ENCODE results near the gene ZSCAN2. TPM values are rescaled to one million over a fixed set of nuclear protein-coding genes. Genes with fewer than 3 reads are reported as not detected.
"Not testable (repeated sequence)": the region's sequence is repeated elsewhere in the genome, so short reads cannot be mapped to it uniquely, and the experiment has no call there.

ZSCAN2 gene
- total RNA-seq, 1 donor from 2014 or later: 9.0 TPM

DNA sequence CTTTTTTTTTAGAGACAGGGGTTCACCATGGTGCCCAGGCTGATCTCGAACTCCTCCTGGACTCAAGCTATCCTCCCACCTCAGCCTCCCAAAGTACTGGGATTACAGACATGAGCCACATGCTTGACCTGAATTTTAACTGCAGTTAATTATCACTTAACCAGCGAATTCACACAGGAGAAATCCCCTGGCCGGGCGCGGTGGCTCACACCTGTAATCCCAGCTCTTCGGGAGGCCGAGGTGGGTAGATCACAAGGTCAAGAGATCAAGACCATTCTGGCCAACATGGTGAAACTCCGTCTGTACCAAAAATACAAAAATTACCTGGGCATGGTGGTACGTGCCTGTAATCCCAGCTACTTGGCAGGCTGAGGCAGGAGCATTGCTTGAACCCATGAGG is 41.1 kb downstream of the ZSCAN2 start:
- not testable (repeated sequence) for DNase-seq (ENCODE audit: low spot score)

DNA sequence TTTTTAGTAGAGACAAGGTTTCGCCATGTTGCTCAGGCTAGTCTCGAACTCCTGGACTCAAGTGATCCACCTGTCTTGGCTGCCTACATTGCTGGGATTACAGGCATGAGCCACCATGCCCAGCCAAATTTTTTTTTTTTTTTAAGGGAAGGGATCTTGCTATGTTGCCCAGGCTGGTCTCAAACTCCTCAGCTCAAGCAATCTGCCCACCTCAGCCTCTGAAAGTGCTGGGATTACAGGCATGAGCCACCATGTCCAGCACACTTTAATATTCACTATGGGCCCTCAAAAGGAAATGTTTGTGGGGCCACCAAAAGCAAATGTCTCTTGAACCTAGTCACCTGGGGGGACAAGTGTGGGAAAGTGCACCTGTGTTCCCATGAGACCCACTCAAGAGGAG is 41.8 kb downstream of the ZSCAN2 start:
- not testable (repeated sequence) for DNase-seq (ENCODE audit: low spot score)

DNA sequence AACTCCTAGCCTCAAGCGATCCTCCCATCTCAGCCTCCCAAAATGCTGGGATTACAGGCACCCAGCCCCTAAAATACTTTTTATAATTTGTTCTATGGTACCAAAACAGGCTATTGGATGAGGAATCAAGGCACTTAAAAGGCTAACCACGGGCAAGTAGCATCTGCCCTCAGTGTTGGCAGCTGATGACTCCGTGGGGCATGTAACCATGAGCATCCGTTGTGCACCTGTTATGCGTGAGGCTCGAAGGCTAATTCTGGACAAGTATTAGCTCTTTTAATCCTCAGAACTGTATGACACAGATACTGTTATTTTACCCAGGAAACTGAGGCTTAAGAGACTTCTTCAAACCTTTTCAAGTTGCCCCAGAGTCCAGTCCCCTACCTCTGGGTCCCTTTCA is 43.0 kb downstream of the ZSCAN2 start:
- no peak for DNase-seq (ENCODE audit: low spot score)

DNA sequence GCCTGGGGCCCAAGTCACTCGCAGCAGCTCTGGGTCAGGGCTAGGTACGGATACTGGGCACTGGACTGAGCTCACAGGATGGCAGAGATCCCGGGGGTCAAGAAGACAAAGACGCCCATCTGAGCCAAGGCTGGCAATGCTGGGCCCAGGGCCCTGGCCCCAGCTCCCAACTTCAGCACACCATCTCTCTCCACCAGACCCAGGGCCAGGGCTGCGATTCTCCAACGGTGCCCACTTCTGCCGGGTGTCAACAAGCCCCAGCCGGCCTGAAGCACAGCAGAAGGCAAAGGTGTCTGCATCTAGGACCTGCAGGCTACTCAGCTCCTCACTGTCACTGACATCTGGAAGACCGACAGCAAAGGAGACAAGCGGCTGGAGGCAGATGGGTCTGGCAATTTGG is 44.7 kb downstream of the ZSCAN2 start:
- no peak for DNase-seq (ENCODE audit: low spot score)

DNA sequence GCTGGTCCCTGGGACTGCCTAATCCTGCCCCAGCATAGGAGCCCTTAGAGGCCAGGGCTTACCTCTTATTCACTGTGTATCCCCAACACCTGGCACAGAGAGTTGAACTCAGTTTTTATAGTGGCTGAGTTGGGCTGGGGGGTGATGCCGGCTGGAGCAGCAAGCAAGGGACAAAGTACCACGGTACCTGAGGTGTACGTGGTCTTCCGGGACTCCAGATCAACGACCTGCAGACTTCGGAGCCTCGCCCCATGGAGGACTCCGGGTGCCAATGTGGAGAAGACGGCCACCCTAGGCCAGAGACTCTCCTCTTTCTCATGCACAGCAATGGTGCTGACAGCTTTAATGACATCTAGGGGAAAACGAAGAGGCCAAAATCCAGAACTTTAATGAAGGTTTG is 45.2 kb downstream of the ZSCAN2 start:
- DNase-seq (ENCODE audit: low spot score): no peak

DNA sequence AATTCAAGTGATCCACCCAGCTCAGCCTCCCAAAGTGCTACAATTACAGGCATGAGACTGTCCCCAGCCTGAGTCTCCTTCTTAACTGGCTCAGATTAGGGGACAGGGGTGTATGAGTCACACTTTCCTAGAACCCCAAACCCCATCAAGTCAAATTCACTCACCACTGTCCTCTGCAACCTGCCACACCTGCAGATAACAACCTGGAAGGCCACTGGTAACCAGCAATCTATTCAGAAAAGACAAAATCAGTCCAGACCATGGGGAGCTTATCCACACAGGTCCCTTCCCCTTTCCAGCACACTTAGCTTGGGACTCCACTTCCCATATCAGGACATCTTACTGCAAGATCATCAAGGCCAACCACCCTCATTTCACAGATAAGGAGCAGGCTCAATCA is 46.9 kb downstream of the ZSCAN2 start:
- DNase-seq (ENCODE audit: low spot score): no peak

DNA sequence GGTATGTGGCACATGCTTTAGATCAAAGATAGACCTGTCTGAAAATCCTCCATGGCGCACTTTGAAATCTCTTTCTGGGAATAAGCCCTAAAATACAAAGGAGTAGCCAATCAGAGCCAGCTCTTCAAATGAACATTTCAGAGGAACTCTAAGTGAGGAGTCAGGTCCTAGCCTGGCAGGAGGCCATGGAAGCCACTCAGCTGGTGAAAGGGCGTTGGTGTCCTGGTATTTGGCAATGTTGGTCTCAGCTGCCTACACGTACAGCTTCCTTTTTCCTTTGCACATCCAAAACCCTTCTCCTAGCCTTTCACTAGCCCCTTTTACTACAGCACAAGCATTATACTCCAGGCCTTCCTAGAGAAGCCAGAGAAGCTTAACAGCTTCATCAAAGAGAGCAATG is 47.7 kb downstream of the ZSCAN2 start:
- no peak for DNase-seq (ENCODE audit: low spot score)

DNA sequence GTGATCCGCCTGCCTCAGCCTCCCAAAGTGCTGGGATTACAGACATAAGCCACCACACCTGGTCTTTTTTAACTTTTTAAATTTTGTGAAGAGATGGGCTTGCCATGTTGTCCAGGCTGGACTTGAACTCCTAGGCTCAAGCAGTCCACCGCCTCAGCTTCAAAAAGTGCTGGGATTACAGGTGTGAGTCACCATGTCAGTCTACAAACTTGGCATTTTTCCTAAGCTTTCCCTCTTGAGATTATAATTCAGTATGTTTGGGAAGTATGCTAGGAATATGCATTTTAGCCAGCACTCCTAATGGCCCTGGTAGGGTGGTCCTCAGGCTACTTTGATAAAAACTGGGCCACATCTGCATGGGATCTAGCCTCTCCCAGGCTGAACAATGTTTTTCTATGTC is 48.9 kb downstream of the ZSCAN2 start:
- DNase-seq (ENCODE audit: low spot score): no peak

DNA sequence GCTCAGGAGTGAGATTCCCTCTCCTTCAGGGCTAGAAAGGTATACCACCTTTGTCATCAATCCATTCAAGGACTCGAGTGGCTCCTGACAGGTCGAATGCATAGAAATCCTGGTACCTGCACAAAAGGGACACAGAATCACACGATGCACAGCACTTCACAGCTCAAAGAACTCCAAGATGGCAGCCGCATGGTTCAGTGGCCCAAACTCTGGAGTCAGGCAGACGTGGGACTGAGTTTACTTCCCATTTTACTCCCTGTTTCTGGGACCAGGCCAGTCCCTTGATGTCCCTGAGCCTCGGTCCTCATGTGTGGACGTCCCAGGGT is 52.7 kb downstream of the ZSCAN2 start:
- DNase-seq (ENCODE audit: low spot score): no peak

DNA sequence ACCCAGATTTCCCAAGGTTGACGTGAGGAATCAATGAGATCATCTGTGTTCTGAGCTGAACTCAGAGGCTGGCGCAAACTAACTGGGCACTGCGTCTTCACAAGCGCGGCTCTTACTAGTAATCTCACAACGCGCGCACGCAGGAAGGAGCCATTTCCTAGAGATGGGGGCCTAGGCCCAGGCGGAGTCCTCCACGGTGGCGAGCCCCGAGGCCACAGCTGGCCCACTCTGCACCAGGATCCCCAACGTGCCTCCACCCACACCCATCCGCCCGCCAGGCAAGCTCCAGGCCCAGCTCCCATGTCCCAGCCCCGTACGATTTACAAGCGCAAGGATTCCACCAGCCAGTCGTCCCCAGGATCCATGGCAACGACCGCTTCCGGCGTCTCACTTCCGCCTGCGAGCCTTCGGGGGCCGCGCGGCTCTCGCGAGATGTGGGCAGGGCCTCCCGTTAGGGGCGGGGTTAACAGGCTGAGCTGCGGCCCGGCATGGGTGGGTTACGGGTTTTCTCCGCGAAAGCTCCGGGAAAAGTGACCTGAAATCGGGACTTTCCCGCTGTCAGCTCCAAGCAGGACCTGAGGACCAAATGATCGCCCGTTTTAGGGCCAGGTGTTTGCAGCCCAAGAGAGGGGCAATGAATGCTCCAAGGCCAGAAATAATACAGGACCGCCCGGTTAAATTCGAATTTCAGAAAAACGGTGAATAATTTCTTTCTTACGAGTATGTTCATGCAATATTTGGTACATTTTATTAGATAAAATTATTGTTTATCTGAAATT is 53.3 kb downstream of the ZSCAN2 start, which contains the start of gene WDR73:
Gene WDR73, minus strand, starts transcription at position 374 of the 779 bp plus-strand sequence. Its CDS starts 9 bp downstream, at position 365.
- peak; percentile 98 for DNase-seq (ENCODE audit: low spot score)

DNA sequence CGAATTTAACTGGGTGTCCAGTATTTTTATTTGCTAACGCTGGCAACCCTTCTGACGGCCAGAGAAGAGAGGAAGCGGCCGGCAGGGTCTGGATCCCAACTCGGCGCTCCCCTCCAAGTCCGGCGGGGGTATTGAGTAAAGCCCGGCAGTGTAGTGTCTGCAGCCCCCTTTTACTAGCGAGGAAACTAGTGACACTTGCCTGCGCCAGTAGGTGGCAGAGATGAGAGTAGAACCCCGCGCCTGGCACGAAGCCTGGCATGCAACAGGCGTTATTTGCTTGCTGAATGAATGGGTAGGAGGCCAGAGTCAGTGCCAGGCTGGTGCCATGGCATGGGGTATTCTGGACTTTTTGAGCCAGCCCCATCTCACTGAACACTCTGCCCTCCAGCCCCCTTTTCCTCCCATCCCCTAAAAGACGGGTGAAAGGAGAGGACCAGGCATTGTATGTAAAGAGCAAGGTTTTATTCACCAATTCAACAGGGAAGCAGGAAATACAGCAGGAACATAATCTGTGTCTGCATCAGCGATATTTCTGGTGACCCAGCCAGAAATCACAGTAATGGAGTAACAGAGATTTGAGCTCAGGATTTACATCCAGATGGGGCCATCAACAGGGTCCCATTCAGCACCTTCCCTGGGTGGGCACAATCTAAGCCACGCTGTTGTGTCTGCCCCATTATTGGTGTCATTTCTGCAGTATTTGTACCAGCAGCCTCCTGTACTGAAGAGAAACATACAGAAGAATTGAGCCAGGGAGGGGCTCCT is 54.1 kb downstream of the ZSCAN2 start:
- peak; percentile 85 for DNase-seq (ENCODE audit: low spot score)

DNA sequence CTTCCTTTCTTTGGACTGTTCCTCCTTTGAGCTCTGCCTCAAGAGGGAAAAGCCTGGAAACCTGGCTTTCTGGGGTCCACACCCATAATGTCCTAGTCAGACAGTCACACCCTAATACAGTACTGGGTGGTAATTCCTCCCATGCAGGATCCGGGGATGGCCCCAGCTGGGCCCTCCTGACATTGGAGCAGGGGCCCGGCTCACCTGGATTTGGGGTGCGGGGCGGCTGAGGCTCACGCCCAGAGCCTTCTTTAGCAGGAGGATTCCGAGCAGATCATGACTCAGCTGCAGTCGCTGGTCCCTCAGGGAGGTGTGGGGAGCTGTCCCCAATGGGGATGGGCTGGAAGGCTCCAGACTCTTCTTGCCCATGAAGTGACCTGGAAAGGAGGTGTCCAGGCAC is 56.2 kb downstream of the ZSCAN2 start:
- DNase-seq (ENCODE audit: low spot score): no peak

DNA sequence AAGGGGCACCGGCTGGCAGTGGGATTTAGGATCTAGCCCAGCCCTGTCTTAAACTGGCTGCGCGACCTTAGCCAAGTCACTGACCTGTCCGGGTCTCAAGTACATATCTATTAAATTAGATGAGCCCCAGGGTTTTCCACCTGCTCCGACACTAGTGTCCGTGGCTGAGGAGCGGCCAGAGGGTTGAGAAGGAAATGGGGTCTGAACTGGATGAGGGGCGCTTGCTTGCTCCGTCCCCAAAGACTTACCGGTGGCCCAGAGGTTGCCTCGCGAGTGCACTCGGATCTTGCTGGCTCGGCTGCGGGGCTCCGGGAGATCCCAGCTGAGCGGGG is 56.9 kb downstream of the ZSCAN2 start:
- no peak for DNase-seq (ENCODE audit: low spot score)

DNA sequence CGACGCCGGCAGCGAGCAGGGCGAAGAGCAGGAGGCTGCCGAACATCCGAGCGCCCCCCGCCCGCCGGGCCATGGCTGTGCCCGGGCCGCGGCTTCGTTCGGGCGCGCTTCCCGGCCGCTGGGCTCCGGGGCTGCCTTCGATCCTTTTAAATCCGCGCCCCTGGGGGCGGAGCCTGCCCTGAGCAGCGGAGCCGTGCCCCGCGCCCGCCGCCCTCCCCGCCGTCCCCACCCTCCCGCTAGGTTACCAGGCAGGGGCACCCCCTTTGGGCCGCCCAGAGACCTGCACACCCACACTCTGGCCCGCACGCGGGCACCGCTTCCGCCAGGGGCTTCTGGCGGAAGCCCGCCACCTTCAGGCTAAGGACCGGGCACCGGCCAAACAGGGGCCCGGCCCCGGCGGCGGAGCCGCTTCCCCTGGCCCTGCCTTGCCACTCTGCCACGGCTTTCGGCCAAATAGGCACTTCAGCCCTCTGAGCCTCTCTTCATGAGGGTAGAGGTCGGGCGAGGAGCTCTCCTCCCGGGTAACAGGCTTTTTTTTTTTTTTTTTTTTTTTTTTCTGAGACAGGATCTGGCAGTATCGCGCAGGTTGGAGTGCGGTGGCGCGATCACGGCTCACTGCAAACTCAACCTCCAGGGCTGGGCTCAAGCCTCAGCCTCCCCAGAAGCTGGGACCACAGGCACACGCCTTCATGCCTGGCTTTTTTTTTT is 57.4 kb downstream of the ZSCAN2 start, which contains the start of gene NMB:
Gene NMB, minus strand, starts transcription at position 120 of the 708 bp plus-strand sequence. Its CDS starts 47 bp downstream, at position 73.
- DNase-seq (ENCODE audit: low spot score): peak; percentile 86

DNA sequence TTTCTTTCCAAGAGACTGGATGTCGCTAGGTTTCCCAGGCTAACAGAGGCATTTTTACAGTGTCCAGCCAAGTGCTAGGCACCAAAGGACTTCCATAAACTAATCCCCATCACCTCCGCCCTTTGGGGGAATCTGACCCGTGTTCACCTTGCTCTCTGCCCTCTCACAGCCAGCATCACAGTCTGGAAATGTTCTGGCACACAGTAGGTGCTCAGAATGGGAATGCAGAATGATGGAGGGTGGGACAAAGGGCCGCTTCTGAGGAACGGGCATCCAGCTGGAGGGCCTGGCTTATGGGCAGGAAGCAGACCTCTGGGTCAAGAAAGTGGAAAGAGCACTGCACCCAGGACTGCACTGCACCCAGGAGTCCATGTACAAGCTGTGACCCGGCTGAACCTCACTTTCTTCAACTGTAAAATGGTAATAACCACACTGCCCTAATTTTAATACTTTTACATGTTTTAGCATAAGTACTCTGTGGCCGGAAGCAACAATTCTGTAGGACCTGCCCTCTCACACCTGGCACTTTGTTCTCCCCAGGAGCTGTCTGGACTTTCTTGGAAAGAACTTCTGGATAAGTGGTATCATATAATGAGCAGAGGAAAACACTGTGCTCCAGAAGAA is 58.1 kb downstream of the ZSCAN2 start:
- DNase-seq (ENCODE audit: low spot score): no peak

DNA sequence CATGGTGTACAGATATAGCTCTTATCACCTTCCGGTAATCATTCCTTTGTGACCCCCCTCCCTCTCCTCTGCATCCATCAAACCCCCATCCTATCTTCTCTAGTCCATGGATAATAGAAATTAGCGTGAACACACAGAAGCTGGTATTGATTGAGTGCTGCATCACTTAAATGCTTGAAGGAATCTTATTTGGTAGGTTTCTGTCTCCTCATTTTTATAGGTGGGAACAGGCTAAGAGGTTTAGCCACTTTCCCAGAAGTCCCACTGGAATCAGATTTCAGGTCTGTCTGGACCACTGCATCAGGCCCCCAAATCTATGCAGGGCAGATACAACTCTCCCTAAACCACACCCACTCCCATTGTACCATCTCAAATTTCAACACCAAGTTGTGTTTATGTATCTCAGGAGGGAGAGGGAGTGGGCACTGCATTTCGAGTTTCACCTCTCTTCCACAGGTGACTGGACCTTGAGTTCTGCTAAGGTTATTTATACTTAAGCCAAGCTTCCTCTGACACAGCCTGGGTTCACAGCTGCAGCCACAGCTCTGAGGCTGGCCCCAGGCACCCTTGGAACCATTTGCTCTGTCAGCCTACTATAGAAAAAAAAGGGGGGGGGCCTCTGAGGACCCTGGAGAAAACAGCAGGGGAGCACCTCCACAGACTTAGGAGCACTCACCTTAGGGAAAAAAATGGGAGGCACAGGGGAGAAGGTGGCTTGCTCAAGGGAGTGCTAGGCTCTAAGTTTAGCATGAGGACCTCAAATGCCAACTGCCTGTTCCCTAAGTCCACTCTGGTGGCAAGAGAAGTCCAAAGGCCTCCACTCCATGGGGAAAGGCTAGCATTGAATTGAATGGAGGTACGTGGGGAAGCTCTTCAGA is 59.3 kb downstream of the ZSCAN2 start:
- no peak for DNase-seq (ENCODE audit: low spot score)

DNA sequence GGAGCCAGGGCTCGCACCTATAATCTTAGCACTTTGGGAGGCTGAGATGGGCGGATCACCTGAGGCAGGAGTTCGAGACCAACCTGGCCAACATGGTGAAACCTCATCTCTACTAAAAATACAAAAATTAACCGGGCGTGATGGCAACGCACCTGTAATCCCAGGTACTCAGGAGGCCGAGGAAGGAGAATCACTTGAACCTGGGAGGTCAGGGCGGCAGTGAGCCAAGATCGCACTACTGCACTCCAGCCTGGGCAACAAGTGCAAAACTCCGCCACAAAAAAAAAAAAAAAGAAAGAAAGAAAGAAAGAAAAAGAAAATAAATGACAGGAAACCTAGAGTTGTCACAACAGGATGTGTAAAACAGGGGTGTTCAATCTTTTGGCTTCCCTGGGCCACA is 60.2 kb downstream of the ZSCAN2 start:
- no peak for DNase-seq (ENCODE audit: low spot score)

DNA sequence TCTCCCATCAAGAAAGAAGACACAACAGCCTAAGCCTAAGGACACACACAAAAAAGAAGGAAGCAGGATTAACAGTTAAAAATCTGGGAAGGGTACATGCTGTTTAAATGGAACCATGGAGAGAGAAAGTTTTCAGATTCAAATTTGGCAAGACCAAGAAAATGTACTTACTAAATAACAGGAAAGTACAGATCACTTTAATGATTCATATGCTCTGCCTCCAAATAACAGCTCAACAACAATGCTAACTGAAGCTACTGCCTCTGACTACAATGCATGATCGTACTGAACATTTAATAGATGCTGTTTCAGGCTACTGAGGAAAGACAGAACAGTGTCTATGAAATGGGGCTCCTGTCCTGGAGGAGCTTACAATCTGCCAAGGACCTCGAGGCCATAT is 65.6 kb downstream of the ZSCAN2 start:
- DNase-seq (ENCODE audit: low spot score): no peak

DNA sequence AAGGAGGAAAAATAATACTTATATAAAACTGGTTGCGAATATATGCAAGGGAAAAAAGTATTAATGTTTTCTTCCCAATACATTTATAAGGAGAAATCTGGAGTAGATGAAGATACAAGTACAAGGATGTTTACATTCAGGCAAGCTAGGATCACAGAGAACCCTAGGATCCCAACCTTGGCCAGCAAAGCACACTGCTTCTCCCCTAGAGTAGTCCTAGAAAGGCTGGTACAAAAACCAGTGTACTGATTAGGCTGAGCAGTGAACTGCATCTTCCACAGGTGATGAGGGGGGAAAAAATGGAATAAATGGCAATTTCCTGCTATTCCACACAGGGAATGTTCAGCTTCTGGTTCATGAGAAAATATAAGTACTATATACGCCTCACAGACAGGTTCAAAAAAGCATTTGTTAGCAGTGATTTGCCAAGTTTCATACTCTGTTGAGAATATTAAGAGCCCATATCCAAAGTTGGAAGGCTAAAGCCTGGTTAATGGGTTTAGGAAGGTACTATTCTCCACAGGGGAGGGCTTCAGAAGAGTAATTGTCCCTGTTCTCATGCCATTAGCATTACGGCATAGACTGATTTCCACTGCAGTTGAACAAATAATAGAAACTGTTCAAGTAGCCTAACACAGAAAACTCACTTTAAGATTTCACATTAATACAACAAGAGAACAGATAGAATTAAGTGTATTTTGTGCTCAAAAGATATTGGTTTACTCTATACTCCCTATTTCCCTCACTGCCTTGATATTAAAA is 67.6 kb downstream of the ZSCAN2 start:
- DNase-seq (ENCODE audit: low spot score): no peak

DNA sequence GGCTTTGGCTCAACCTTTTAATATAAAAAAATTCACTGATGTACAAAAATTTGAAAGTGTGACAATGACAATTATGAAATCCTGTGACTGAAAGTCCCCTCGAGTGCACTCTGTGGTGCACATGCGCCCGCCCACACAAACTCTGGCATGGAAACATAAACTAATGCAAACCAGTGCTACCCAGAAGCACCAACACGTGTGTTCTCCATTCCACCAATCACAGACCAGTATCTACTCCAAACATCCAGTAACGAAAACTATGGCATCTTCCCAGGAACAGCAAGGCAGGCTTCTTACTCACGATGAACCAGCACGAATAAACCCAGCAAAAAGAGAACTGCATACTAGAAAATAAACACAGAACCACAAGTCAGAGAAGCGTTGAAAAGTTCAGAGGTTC is 68.9 kb downstream of the ZSCAN2 start:
- no peak for DNase-seq (ENCODE audit: low spot score)
